NCI-H1694 (cell line): ENCODE data around the gene ANKDD1B.
"Not testable (repeated sequence)": the region's sequence is repeated elsewhere in the genome, so short reads cannot be mapped to it uniquely, and the experiment has no call there.

Source experiments
- DNase-seq: peaks from one replicate; lab custom pipeline; 2025; lab: John Stamatoyannopoulos, UW

Gene ANKDD1B

DNA sequence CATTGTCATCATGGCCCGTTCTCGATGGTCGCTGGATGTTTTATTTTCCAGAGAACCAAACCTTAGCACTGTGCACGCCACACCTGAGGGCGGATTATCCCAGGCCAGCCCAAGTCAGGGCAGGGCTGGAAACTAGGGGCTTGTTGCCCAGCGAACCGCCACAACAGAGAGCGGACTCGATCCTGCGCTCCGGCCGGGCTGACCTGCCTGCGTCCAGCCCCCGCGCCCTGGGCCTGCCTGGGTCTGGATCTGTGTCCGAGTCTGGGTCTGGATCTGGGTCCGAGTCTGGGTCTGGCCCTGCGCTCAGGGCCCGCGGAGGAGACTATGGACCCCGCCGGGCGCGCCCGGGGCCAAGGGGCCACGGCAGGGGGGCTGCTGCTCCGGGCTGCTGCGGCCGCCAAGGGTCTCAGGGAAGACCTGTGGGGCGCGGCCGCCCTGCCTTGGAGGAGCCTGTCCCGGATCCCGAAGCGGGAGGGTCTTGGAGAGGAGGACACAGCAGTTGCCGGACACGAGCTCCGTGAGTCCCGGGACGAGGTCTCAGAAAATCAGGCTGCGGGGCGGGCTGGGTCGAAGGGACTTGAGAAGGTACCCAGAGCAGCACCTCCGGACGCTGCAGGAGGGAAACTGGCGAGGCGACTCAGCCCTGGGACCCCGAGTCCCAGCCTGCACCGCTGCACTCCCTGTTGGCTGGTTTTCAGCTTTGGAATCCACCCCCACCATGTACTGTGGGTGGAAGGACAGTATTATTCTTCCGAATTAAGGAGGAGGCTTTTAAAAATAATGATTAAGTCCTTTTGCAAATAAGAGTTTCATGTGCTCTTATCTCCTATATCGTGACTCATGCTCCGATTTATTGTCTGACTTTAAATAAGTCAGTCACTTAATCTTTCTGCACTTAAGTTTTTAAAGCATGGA lies at the start of gene ANKDD1B:
Gene ANKDD1B (plus strand): TSS at position 143 of the 915 bp plus-strand sequence. CDS start 182 bp downstream, at position 325.
- no peak for DNase-seq

DNA sequence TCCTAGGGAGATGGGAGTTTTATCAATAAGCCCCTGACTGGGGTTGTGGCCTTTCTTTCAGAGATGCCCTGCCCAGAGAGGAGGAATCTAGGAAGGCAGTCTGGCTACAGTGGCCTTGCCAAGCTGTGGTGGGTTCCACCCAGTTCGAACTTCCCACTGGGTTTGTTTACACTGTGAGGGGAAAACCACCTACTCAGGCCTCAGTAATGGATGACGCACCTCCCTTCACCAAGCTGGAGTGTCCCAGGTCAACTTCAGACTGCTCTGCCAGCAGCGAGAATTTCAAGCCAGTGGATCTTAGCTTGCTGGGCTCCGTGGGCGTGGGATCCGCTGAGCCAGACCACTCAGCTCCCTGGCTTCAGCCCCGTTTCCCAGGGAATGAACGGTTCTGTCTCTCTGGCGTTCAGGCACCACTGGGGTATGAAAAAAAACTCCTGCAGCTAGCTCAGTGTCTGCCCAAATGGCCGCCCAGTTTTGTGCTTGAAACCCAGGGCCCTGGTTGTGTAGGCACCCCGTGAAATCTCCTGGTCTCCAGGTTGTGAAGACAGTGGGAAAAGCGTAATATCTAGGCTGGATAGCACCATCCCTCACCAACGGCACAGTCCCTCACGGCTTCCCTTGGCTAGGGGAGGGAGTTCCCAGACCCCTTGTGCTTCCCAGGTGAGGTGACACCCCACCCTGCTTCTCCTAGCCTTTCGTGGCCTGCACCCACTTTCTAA lies 45.1 kb upstream of the ANKDD1B start:
- DNase-seq: not testable (repeated sequence)

DNA sequence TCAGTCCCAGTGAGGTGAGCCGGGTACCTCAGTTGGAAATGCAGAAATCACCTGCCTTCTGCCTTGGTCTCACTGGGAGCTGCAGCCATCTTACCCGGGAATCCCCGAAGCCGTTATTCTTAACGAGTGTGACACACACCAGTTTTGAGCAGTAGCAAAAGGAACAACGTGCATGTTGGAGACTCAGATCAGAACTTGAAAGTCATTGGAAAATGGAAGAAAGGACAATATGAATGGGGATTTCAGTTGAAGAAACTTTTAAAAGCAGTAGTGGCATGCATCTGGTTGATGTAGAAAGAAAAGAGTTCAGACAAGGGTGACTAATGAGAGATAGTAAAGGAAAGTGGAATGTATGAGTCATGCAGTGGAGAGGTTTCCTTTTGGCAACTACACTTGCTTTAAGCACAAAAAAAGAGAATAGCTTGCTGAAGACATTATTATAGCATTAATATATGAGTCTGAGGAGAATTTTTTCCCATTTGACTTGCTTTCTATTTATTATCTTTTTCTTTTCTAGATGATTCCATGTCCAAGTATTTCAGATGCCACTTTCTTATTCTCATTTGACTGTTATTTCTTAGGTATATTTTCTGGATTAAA lies 44.4 kb upstream of the ANKDD1B start:
- no peak for DNase-seq

DNA sequence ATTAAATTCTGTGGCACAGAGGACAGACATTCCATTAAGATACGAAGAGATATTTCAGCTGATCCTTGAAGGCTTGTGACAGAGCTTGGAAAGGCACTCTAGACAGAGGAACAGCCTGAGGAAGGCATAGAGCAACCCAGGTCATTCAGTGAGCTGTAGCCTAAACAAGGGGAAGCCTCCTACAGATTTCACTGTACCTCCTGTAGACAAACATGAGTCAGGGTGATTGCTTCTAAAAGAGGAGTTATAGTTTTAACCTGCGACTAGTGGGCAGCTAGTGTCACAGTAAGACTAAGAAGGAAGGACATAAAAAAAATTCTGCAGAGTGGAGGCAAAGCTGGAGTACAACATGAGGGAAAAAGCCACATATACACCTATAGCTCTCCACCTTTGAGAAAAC lies 43.5 kb upstream of the ANKDD1B start:
- no peak for DNase-seq

DNA sequence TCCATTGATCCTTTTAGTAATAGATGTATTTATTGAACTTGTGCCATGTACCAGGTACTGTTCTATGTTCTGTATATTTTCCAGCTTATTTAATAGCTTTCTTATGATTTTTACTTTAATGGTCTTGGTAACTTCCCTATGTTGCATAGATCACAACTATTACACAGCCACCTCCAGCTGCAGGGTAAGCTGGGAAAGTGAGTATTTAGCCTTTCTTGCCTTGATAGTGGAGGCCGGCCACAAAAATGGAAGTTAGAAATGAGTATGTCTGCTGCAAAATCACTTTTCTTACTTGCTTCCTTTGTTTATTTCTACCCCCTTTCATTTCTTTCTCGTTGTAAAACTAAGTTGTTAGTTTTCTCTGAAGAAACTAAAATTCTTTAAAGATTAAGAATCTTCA lies 43.1 kb upstream of the ANKDD1B start:
- DNase-seq: no peak

DNA sequence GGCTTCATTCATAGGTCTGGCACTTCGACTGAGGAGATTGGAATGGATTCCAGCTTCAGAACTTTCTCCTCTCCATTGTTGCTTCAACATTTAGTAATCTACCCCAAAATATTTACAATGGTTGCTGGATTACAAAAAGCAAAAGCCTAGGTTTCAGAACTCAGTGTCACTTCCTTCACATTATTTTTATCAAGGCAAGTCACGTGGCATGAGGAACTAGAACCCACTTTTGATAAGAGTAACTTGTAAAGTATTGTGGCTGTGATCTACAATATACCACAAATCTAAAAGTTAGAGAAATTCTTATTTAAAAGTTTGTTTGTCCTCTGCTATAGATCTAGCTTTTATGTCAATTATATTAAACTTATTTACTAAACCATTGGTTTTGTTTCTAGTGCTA lies 39.7 kb upstream of the ANKDD1B start:
- DNase-seq: no peak

DNA sequence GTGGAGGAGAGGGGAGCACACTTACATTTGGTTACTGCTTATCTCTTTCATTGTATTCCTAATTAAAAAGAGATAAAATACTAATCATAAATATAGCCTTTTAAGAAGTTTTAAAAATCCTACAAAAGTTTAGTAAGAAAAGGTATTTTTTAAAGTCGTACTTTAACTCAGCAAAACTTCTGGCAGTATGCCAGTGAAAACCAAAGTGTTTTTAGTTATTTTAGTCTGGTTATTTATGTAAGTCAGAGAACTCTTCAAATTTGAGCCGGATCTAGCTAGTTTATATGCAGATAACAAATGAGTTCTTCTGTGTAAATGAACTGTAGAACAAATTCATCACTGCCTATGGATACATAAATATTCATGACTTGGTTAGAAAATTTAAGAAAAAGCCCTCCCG lies 36.5 kb upstream of the ANKDD1B start:
- DNase-seq: no peak

DNA sequence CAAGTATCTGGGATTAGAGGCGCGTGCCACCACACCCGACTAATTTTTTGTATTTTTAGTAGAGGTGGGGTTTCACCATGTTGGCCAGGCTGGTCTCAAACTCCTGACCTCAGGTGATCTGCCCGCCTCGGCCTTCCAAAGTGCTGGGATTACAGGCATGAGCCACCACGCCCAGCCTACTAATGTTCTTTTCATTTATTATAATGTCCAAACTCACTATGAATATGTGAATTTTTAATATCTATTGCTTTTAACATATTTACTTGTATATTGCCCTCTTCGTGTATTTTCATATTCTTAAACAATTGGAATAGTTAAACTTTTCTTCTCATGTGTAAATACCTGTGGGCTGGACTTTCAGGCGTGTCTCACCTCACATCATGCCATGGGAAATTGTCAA lies 33.0 kb upstream of the ANKDD1B start:
- DNase-seq: not testable (repeated sequence)

DNA sequence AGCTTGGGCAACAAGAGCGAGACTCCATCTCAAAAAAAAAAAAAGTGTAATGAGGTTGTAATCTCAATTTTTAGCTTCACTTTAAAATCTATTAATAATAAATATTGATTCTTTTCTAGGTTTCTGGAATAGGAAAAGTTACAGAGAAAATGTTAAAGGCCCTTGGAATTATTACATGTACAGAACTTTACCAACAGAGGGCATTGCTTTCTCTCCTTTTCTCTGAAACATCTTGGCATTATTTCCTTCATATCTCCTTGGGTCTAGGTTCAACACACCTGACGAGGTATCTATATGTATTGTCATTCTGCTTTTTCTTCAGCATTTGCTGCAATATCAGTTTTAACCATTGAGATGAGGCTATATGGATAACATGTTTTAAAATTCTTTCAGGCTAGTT lies 26.6 kb upstream of the ANKDD1B start:
- DNase-seq: no peak

DNA sequence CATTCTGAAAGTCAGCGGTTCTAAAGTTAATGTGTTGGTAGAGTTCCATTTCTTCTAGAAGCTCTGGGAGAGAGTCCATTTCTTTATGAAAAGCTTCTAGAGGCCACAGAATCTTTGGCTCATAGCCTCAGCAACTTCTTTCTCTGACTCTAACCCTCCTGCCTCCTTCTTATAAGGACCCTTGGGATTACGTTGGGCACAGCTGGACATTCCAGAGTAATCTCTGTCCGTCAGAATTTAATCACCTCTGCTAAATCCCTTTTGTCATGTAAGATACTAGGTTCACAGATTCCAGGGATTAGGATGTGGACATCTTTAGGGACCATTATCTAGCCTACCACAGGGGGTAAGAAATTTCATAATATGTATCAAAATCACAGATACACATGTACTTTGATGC lies 22.6 kb upstream of the ANKDD1B start:
- DNase-seq: no peak

DNA sequence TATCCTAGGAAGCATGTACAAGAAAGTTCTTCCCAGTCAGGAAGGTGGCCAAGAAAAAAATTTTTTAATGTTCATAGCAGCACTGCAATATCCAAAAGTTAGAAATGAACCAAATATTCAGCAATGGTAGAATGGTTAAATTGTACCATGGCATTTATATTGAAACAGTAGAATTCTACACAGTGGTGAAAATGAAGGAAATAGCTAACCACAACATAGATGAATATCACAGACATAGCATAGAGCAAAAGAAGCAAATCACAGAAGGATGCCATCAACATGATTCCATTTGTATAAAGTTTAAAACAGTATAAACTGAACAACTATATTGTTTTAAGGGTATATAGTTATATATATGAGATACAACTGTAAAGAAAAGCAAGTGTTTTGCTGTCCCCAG lies 10.7 kb upstream of the ANKDD1B start:
- no peak for DNase-seq

DNA sequence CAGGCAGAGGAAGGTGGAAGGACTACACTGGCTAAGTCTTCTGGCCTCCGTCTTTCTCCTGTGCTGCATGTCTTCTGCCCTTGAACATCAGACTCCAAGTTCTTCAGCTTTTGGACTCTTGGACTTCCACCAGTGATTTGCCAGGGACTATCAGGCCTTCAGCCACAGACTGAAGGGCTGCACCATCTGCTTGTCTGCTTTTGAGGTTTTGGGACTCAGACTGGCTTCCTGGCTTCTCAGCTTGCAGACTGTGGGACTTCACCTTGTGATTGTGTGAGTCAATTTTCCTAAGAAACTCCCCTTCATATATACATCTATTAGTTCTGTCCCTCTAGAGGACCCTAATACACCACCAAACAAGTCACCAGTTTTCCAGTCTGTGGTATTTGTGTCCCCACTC lies 9.7 kb upstream of the ANKDD1B start:
- no peak for DNase-seq

DNA sequence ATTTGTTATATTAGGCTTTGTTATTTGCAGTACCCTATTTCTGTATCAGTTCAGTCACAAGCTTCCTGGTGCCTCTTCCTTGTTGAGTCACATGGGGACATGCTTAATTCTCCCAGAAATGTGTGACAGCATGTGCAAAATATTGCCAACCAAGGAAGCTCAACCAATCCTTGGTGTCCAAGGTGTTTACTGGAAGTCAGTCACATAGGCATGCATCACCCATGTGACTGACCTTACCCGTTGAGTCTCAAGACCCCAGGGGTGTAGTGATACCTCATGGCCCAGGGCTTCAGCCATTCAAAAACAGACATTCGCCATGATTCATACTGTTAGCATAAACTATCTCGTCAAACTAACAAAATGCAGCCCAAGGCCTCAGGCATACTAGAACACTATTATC lies 9.3 kb upstream of the ANKDD1B start:
- DNase-seq: no peak

DNA sequence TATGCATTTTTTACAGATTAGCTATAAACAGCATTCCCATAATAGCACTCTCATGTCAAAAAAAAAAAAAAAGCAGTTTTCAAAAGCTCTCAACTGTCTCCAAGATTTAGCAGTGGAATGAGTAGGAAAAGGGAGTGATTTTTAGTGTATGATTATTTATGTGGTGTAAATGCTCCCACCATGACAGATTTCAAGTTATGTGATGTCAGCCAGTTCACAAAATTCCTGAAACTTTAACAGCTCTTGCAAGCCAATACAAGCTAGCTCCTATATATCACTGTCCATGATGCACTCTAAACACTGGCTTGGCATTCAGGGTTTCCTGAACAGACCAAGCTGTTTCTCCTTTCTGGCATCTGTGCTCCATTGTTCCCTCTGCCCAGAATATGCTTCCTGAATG lies 7.9 kb upstream of the ANKDD1B start:
- DNase-seq: no peak

DNA sequence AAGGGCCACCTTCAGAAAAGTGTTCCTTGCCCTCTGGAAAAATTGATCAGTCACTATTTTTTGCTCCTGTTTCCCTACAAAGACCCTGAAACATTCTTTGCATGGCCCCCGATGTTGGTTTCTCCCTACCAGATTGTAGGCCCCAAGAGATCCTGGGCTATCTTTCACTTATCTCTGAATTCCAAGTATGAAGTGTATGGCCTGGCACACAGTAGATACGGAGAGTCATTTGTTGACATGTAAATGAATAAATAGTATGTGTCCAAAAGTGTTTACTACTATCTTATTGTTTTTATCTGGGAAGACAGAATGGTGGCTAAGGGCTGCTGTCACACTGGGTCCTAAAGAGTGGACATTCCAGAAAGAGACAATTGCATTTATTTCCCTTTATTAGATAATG lies 7.4 kb upstream of the ANKDD1B start:
- DNase-seq: no peak

DNA sequence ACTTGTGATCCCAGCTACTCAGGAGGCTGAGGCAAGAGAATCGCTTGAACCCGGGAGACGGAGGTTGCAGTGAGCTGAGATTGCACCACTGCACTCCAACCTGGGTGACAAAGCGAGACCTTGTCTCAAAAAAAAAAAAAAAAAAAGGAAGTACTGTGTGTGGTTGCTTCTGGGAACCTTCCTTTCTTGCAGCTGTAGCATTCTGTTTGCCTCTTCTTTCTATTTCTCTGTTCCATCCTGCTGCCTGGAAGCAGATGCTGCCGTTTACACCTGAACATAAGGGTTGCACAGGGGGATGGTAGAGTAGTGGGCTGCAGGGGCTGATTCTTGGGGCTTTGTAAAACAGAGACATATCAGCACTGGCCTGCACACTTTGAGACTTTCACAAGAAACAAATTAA lies 3.9 kb upstream of the ANKDD1B start:
- not testable (repeated sequence) for DNase-seq

DNA sequence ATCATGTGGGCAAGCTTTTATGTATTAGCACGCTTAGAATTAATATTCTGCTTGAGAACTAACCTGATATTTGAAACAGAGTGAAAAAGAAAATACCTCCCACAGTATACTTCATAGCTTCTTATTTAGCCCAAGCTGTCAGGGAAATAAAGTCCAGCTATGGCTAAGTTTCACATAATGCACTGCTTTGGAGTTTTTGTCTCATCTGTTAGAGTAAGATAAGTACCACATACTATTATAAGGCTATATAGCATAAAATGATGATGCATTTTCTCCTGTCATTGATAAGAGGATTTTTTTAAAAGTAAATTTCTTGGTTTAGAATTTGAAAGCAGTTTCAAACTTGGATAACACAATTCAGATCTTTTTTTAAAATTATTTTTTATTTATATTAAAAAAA lies 2.4 kb upstream of the ANKDD1B start:
- no peak for DNase-seq

DNA sequence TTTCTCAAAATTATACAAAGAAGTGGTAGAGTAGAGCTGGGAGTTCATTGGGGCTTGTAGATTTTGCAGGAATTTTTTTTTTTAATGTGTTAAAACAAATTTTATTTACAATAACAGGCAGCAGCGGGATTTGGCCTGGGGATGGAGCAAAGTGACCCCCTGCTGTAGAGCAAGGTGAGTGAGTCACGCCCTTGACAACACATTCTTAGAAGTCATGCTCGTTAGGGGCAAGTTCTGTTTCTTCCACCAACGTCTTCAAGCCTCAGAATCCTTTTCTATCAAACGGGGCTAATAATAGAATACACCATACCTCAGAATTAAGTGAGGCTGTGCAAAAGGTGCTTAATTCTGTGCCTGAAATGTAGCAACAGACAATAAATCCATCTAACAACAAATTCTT lies 1.1 kb upstream of the ANKDD1B start:
- no peak for DNase-seq

DNA sequence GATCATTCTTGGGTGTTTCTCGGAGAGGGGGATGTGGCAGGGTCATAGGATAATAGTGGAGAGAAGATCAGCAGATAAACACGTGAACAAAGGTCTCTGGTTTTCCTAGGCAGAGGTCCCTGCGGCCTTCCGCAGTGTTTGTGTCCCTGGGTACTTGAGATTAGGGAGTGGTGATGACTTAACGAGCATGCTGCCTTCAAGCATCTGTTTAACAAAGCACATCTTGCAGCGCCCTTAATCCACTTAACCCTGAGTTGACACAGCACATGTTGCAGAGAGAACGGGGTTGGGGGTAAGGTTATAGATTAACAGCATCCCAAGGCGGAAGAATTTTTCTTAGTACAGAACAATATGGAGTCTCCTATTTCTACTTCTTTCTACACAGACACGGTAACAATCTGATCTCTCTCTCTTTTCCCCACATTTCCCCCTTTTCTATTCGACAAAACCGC lies 368 bp upstream of the ANKDD1B start:
- not testable (repeated sequence) for DNase-seq

DNA sequence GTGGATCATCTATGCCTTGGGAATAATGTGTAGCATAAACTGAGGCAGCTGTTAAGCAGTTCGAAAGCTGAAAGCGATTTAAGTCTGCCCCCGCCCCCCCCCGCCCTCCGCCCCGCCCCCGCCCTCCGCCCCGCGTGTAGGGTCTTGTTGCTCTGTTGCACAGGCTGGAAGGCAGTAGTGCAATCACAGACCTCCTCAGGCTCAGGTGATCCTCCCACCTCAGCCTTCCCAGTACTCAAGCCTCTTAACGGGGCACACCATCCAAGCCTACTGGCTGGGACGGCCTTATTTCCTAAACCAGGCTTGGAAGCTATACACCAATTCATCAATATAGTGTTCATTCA lies 945 bp downstream of the ANKDD1B start:
- DNase-seq: no peak

DNA sequence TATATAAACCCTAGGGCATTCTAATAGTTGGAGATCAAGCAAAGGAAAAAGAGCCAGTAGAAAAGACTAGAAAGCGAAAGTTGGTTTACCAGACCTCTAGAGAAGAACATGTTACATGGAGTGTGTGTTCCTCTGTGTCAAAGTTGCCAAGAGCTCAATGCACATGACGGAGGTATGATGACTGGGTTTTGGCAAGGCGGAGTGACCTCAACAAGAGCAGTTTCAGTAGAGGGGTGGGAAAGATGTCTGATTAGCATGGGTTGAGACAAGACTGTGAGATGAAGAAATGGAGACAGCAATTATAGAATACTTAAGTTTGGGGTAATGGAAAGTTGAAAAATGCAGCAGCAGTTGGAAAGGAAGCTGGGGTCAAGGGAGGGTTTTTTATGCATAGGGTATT lies 1.6 kb downstream of the ANKDD1B start:
- no peak for DNase-seq

DNA sequence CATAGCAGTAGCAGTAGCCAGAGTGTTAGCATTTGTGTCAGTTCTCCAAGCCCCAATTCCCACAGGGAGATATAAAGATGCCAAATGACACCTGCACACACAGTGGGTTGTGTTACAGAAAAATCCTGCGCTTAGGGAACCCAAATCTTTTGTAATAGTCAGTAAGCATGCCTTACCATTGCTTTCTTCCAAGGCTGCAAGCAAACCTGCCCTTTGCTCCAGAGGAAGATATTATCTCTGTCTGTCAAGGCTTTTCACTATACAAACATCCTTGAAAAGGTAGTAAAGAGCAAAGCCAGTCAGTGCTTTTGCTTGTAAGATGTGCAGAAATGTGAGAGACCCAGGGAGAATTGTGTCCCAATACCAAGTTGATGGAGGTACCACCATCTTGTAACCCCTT lies 2.9 kb downstream of the ANKDD1B start:
- no peak for DNase-seq

DNA sequence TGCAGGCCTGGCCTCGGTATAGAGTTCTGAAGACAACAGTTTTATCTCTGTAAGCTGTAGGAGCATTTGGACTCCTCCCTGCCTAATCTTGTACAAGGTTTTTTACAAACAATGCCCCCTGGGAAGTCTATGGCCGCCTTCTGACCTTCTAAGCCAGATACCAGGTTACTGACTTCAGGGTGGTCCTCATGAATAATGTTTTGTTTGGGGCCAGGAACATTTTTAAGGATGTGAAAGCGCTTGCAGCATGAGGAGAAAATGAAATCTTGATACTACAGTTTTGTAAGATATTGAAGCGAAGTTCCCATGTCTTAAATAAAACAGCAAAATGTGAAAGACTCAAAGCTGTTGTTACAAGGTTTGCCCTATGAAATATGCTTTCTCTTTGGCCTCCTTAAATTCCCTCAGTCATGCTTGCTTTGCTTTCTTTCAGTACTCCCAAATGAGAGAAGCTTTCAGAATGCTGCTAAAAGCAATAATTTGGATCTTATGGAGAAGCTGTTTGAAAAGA lies 5.2 kb downstream of the ANKDD1B start:
- no peak for DNase-seq
